ENCODE data around the gene IL22RA2. TPM values are rescaled to one million over a fixed set of nuclear protein-coding genes. Genes with fewer than 3 reads are reported as not detected.

Gene IL22RA2
- total RNA-seq, 1 donor from 2014 or later, result not detected

DNA sequence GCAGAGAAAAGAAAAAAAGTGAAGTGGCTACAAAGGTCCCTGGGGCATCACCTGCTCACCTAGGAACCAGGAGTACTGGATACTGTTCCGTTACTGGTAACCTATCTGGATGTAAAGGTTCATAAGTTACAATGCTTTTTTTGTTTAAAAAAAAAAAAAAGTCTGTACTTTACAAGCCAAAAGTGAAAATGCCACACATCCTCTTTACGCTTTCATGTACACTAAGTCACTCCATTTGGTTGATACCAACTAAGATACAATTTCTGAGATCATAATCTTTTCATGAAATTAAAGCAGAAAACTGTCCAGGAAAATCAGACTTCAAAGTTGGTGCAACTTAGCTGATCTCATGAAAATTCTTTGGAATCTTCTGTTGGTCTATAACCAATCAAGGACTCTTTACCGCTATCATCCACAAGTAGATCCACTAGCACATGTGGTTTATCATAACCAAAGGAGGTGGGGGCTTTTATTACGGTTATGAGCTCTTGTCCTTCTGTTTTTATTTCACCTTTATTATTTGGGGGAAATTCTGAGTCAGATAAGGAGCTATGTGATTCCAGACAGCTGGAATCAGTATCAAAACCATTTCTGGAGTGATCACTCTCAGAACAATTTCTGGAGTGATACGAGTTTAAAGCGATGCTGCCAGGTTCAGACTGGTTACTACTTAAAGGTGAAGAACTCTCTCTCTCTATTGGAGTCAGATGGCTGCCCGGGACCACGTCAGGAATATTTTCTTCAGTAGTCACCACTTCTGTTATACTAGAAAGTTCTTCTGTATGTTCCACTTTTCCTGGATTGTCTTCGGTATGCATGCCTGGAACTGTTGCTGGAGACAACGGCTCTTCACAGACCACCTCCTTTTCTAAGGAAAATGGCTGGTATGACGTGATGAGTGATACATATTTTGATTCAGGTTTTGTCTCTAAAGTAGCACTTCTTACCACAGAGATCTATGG lies 24.5 kb upstream of the IL22RA2 start:
- no peak for DNase-seq (ENCODE audit: low read depth)
- no peak overlapping the region for H3K4me3 ChIP-seq (ENCODE audit: low read depth, low read length)
- no peak for TF ChIP-seq CTCF (conservative IDR thresholded peaks at IDR 0.05; ENCODE audit: low read depth, low read length)

DNA sequence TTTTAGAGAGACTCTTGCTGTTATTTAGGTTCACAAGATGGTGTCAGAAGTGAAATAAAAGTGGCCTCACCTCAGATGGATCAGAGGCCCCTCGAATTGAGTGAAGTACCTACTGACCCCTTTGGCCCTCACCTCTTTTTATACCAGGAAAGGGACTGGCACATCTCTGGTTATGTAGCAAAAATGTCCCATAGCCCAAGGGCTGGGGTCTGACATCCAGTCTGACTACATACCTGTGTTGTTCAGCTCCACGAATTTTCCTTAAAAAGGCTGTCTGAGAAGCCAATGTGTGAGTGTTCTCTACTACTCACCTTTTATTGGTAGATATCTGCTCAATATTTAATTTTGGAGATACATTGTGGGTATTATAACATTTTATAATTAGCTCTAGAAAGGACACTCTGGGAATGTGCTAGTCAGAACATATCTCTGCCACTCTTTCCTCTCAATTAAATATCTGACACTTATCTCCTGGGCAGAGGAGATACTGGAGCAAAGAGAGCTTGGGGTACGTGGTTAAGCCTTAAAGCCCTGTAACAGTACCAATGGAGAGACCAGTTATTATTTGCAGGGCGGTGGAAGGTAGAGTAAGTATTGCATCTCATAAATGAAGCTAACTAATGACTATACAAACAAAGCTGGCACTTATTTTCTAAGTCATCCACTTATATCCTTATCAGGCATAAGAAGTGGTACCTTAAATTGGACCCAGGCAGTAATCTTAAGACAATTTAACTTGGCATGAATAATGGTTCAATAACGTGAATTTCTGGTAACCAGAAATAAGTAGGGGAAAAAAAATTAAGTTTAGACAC lies 20.0 kb upstream of the IL22RA2 start:
- DNase-seq (ENCODE audit: low read depth), result no peak
- no peak for TF ChIP-seq CTCF (conservative IDR thresholded peaks at IDR 0.05; ENCODE audit: low read depth, low read length)
- no peak overlapping the region for H3K4me3 ChIP-seq (ENCODE audit: low read depth, low read length)

DNA sequence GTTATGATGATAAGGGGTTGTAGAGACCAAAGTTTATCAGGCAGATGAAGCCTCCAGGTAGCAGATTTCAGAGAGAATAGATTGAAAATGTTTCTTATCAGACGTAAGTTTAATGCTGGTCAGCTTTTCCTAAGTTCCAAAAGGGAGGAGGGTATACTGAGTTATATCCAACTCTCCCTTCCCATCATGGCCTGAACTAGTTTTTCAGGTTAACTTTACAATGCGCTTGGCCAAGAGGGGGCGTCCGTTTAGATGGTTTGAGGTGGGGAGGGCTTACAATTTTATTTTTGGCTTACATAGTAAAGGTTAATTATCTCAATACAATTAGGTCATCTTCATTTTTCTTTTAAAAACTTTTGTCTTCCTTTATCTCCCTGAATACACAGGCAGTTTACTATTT lies 19.4 kb upstream of the IL22RA2 start:
- no peak for TF ChIP-seq CTCF (conservative IDR thresholded peaks at IDR 0.05; ENCODE audit: low read depth, low read length)
- no peak for DNase-seq (ENCODE audit: low read depth)
- no peak overlapping the region for H3K4me3 ChIP-seq (ENCODE audit: low read depth, low read length)

- TF ChIP-seq CTCF (conservative IDR thresholded peaks at IDR 0.05; ENCODE audit: low read depth, low read length), result no peak
- H3K4me3 ChIP-seq (ENCODE audit: low read depth, low read length), result no peak overlapping the region
- DNase-seq (ENCODE audit: low read depth), result no peak
These were observed 18.2 kb upstream of the IL22RA2 start for GRCh38 chr6:137191670-137192069.

- no peak for TF ChIP-seq CTCF (conservative IDR thresholded peaks at IDR 0.05; ENCODE audit: low read depth, low read length)
- no peak overlapping the region for H3K4me3 ChIP-seq (ENCODE audit: low read depth, low read length)
- DNase-seq (ENCODE audit: low read depth), result no peak
These were observed 17.8 kb upstream of the IL22RA2 start for GRCh38 chr6:137191236-137191635.

GRCh38 chr6:137190583-137191094 lies 17.2 kb upstream of the IL22RA2 start:
- DNase-seq (ENCODE audit: low read depth), result no peak
- no peak for TF ChIP-seq CTCF (conservative IDR thresholded peaks at IDR 0.05; ENCODE audit: low read depth, low read length)
- no peak overlapping the region for H3K4me3 ChIP-seq (ENCODE audit: low read depth, low read length)
